ENCODE results near the gene EVX1.

DNA sequence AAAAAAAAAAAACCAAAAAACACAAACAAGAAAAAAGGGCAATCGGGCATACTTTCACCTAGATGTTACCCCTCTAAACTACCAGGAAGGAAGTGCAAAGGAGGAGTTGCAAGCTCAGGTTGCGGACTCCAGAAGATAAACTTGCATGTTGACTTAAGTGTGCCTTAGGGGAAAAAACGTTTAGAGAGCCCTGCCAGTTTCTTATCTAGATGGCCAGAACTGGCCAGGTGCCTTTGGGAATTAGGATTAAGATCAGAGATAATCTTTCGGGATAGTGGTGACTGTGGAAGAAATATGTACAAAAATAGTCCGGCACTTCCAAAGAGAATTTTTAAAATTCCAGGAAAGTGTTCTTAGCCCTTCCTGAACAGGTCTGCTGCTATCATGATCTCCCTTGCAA, 17.6 kb downstream of the EVX1 start:
- TF ChIP-seq CTCF (IDR thresholded peaks at IDR 0.05 in 8 of 11, conservative IDR thresholded peaks at IDR 0.05 in 3 of 11) = no peak
- no peak for TF ChIP-seq POLR2A (IDR thresholded peaks at IDR 0.05)
- TF ChIP-seq POLR2AphosphoS5 (IDR thresholded peaks at IDR 0.05) = no peak

Data from spleen (tissue), 7 donors.